Osteoblast (primary cell): ENCODE data around the gene PTX3. TPM values are rescaled to one million over a fixed set of nuclear protein-coding genes. Genes with fewer than 3 reads are reported as not detected.

Source experiments
- DNase-seq: peaks from one replicate; pipeline ENCODE4 v3.0.0; 2011; ENCODE audit warnings: low spot score, mixed read lengths; ENCODE audit not compliant: insufficient read length; ENCODE audit errors: missing footprints
- H2AFZ ChIP-seq: 2 replicates; pipeline ENCODE4 v1.6.0; 2011; ENCODE audit warnings: mild to moderate bottlenecking, low read length
- H3K27ac ChIP-seq: 2 replicates; pipeline ENCODE4 v1.5.1; 2011; ENCODE audit warnings: mild to moderate bottlenecking, low read depth, low read length, moderate library complexity
- H3K27me3 ChIP-seq: 2 replicates; pipeline ENCODE4 v1.6.0; 2012; ENCODE audit warnings: mild to moderate bottlenecking, control low read depth, inconsistent platforms, low read length, moderate library complexity; ENCODE audit not compliant: insufficient read depth
- H3K36me3 ChIP-seq: 2 replicates; pipeline ENCODE4 v1.5.1; 2011; ENCODE audit warnings: mild to moderate bottlenecking, low read length, control low read depth, moderate library complexity; ENCODE audit not compliant: insufficient read depth
- H3K4me1 ChIP-seq: 2 replicates; pipeline ENCODE4 v1.5.1; 2011; ENCODE audit warnings: mild to moderate bottlenecking, low read length, control low read depth, moderate library complexity; ENCODE audit not compliant: insufficient read depth
- H3K4me2 ChIP-seq: 2 replicates; pipeline ENCODE4 v1.6.0; 2011; ENCODE audit warnings: mild to moderate bottlenecking, low read length; ENCODE audit not compliant: insufficient read depth
- H3K4me3 ChIP-seq: fragments of 200-600 bp; sonication (generic); 3 replicates; pipeline ENCODE4 v1.5.1; 2012; ENCODE audit warnings: mild to moderate bottlenecking, low read length, inconsistent platforms; ENCODE audit not compliant: insufficient read depth
- H3K79me2 ChIP-seq: 2 replicates; pipeline ENCODE4 v1.6.0; 2012; ENCODE audit warnings: mild to moderate bottlenecking, low read length, control low read depth, inconsistent platforms; ENCODE audit not compliant: insufficient read depth
- H3K9me3 ChIP-seq: 2 replicates; pipeline ENCODE4 v1.5.1; 2011; ENCODE audit warnings: low read depth, low read length, control low read depth
- H4K20me1 ChIP-seq: 2 replicates; pipeline ENCODE4 v1.6.0; 2012; ENCODE audit warnings: mild to moderate bottlenecking, low read length, control low read depth; ENCODE audit not compliant: insufficient read depth
- CTCF ChIP-seq: IDR thresholded peaks from 2 replicates; pipeline ENCODE4 v1.5.1; 2011; ENCODE audit warnings: mild to moderate bottlenecking, low read depth, low read length, moderate library complexity; ENCODE audit errors: extremely low read depth
- total RNA-seq: library from RNA; depleted of rRNA; stranded (reverse); fragments of >200 nt; gene quantifications from 2 replicates; pipeline ENCODE4 v1.2.3, GENCODE V29; 2012

Gene PTX3
- total RNA-seq, 1 donor = 689 TPM

DNA sequence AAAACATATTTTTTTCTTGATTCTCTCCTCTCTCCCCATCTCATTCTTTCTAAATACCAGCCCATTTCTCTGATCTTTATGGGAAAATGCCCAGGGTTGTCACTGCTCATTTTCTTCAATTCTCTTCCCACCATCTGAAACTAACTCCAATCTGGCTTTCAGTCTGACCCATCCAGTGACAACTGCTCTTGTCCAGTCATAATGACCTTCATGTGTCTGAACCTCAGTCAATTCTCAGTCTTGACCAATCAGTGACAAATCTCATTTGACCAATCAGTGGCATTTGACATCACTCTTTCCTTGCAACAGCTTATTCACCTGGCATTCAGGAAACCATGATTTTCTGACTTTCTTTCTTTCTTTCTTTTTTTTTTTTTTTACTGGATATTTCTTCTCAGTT, 51.5 kb downstream of the PTX3 start:
- no peaks in the 10 kb centered on the region for H3K27me3 ChIP-seq
- H3K79me2 ChIP-seq = peaks cover 54% of the 10 kb centered on the region
- no peak overlapping the region for H3K4me3 ChIP-seq
- no peaks in the 10 kb centered on the region for H3K9me3 ChIP-seq
- H3K4me1 ChIP-seq = peaks cover 19% of the 10 kb centered on the region
- no peaks in the 10 kb centered on the region for H4K20me1 ChIP-seq
- H3K27ac ChIP-seq = peak overlapping the region; percentile 68
- DNase-seq = no peak
- H3K4me2 ChIP-seq = no peak overlapping the region
- H2AFZ ChIP-seq = no peak overlapping the region
- TF ChIP-seq CTCF = no peak
- H3K36me3 ChIP-seq = peaks cover 21% of the 10 kb centered on the region

GRCh38 chr3:157491136-157491535, 54.5 kb downstream of the PTX3 start:
- Histone ChIP-seq H4K20me1 (no peaks in the 10 kb centered on the region), H3K27me3 (no peaks in the 10 kb centered on the region), H3K4me2 (no peak overlapping the region), H3K79me2 (peaks cover 42% of the 10 kb centered on the region), H3K4me3 (no peak overlapping the region), H3K36me3 (peaks cover 14% of the 10 kb centered on the region), H3K9me3 (no peaks in the 10 kb centered on the region), H2AFZ (no peak overlapping the region), H3K27ac (no peak overlapping the region), H3K4me1 (peaks cover 38% of the 10 kb centered on the region)
- no peak for TF ChIP-seq CTCF
- no peak for DNase-seq

Other genes starting within 250 kb of the PTX3 start
- gene VEPH1, start 66.6 kb downstream of the PTX3 start, total RNA-seq = 23.2 and 25.3 TPM in 2 replicates